ENCODE data around the gene NF2. TPM values are rescaled to one million over a fixed set of nuclear protein-coding genes. Genes with fewer than 3 reads are reported as not detected.

NF2 gene
- total RNA-seq, 1 donor from 2014 or later, result 29.2 TPM

GRCh38 chr22:29637181-29637580, 33.7 kb downstream of the NF2 start:
- Histone ChIP-seq H3K27ac (ENCODE audit: low read depth, low read length) (no peak overlapping the region), H3K9me3 (ENCODE audit: control insufficient read depth in 3 of 3, low read length in 3 of 3) (no peaks in the 10 kb centered on the region), H3K4me3 (ENCODE audit: low read length in 3 of 3) (no peak overlapping the region), H3K4me1 (ENCODE audit: control insufficient read depth in 3 of 3, insufficient read depth in 3 of 3, low read length in 3 of 3) (no peaks in the 10 kb centered on the region), H3K36me3 (ENCODE audit: control insufficient read depth in 3 of 3, insufficient read depth in 3 of 3, low read length in 3 of 3) (peaks cover 4 to 10% (median 9%) of the 10 kb centered on the region in 3 donors), H3K9ac (ENCODE audit: low read depth in 1 of 3, low read length in 3 of 3) (no peak overlapping the region), H3K27me3 (ENCODE audit: control insufficient read depth in 3 of 3, insufficient read depth in 3 of 3, low read length in 3 of 3) (no peaks in the 10 kb centered on the region)

GRCh38 chr22:29638678-29639077, 35.2 kb downstream of the NF2 start:
- no peak overlapping the region for H3K9ac ChIP-seq (ENCODE audit: low read depth in 1 of 3, low read length in 3 of 3)
- no peak overlapping the region for H3K4me3 ChIP-seq (ENCODE audit: low read length in 3 of 3)
- H3K27me3 ChIP-seq (ENCODE audit: control insufficient read depth in 3 of 3, insufficient read depth in 3 of 3, low read length in 3 of 3), result no peaks in the 10 kb centered on the region
- peaks cover 10 to 17% (median 13%) of the 10 kb centered on the region in 3 donors for H3K36me3 ChIP-seq (ENCODE audit: control insufficient read depth in 3 of 3, insufficient read depth in 3 of 3, low read length in 3 of 3)
- H3K4me1 ChIP-seq (ENCODE audit: control insufficient read depth in 3 of 3, insufficient read depth in 3 of 3, low read length in 3 of 3), result no peaks in the 10 kb centered on the region
- no peaks in the 10 kb centered on the region for H3K9me3 ChIP-seq (ENCODE audit: control insufficient read depth in 3 of 3, low read length in 3 of 3)
- H3K27ac ChIP-seq (ENCODE audit: low read depth, low read length), result no peak overlapping the region

- Histone ChIP-seq H3K27ac (ENCODE audit: low read depth, low read length) (no peak overlapping the region), H3K9me3 (ENCODE audit: control insufficient read depth in 3 of 3, low read length in 3 of 3) (no peaks in the 10 kb centered on the region), H3K4me3 (ENCODE audit: low read length in 3 of 3) (no peak overlapping the region), H3K27me3 (ENCODE audit: control insufficient read depth in 3 of 3, insufficient read depth in 3 of 3, low read length in 3 of 3) (no peaks in the 10 kb centered on the region), H3K36me3 (ENCODE audit: control insufficient read depth in 3 of 3, insufficient read depth in 3 of 3, low read length in 3 of 3) (peaks cover 10 to 17% (median 13%) of the 10 kb centered on the region in 3 donors), H3K9ac (ENCODE audit: low read depth in 1 of 3, low read length in 3 of 3) (no peak overlapping the region), H3K4me1 (ENCODE audit: control insufficient read depth in 3 of 3, insufficient read depth in 3 of 3, low read length in 3 of 3) (no peaks in the 10 kb centered on the region)
These were observed 35.7 kb downstream of the NF2 start for GRCh38 chr22:29639096-29639495.

- no peak overlapping the region for H3K9ac ChIP-seq (ENCODE audit: low read depth in 1 of 3, low read length in 3 of 3)
These were observed 37.7 kb downstream of the NF2 start for GRCh38 chr22:29641042-29641699.

GRCh38 chr22:29641700-29642330, 38.4 kb downstream of the NF2 start:
- Histone ChIP-seq H3K27ac (ENCODE audit: low read depth, low read length) (no peak overlapping the region), H3K4me1 (ENCODE audit: control insufficient read depth in 3 of 3, insufficient read depth in 3 of 3, low read length in 3 of 3) (no peaks in the 10 kb centered on the region), H3K4me3 (ENCODE audit: low read length in 3 of 3) (no peak overlapping the region), H3K36me3 (ENCODE audit: control insufficient read depth in 3 of 3, insufficient read depth in 3 of 3, low read length in 3 of 3) (peaks cover 10 to 17% (median 17%) of the 10 kb centered on the region in 3 donors), H3K27me3 (ENCODE audit: control insufficient read depth in 3 of 3, insufficient read depth in 3 of 3, low read length in 3 of 3) (no peaks in the 10 kb centered on the region), H3K9me3 (ENCODE audit: control insufficient read depth in 3 of 3, low read length in 3 of 3) (no peaks in the 10 kb centered on the region), H3K9ac (ENCODE audit: low read depth in 1 of 3, low read length in 3 of 3) (no peak overlapping the region)

More at GRCh38 chr22:29641042-29641699, 37.7 kb downstream of the NF2 start:
- Histone ChIP-seq H3K27ac (ENCODE audit: low read depth, low read length) (no peak overlapping the region), H3K27me3 (ENCODE audit: control insufficient read depth in 3 of 3, insufficient read depth in 3 of 3, low read length in 3 of 3) (no peaks in the 10 kb centered on the region), H3K4me1 (ENCODE audit: control insufficient read depth in 3 of 3, insufficient read depth in 3 of 3, low read length in 3 of 3) (no peaks in the 10 kb centered on the region), H3K9me3 (ENCODE audit: control insufficient read depth in 3 of 3, low read length in 3 of 3) (no peaks in the 10 kb centered on the region), H3K4me3 (ENCODE audit: low read length in 3 of 3) (no peak overlapping the region), H3K36me3 (ENCODE audit: control insufficient read depth in 3 of 3, insufficient read depth in 3 of 3, low read length in 3 of 3) (peaks cover 10 to 19% (median 17%) of the 10 kb centered on the region in 3 donors)

GRCh38 chr22:29642694-29643093, 39.3 kb downstream of the NF2 start:
- H3K36me3 ChIP-seq (ENCODE audit: control insufficient read depth in 3 of 3, insufficient read depth in 3 of 3, low read length in 3 of 3), result peaks cover 8 to 16% (median 16%) of the 10 kb centered on the region in 3 donors
- no peak overlapping the region for H3K4me3 ChIP-seq (ENCODE audit: low read length in 3 of 3)
- H3K9ac ChIP-seq (ENCODE audit: low read depth in 1 of 3, low read length in 3 of 3), result no peak overlapping the region
- no peaks in the 10 kb centered on the region for H3K9me3 ChIP-seq (ENCODE audit: control insufficient read depth in 3 of 3, low read length in 3 of 3)
- no peaks in the 10 kb centered on the region for H3K4me1 ChIP-seq (ENCODE audit: control insufficient read depth in 3 of 3, insufficient read depth in 3 of 3, low read length in 3 of 3)
- H3K27me3 ChIP-seq (ENCODE audit: control insufficient read depth in 3 of 3, insufficient read depth in 3 of 3, low read length in 3 of 3), result no peaks in the 10 kb centered on the region
- no peak overlapping the region for H3K27ac ChIP-seq (ENCODE audit: low read depth, low read length)

GRCh38 chr22:29647954-29648737, 44.7 kb downstream of the NF2 start:
- no peaks in the 10 kb centered on the region for H3K27me3 ChIP-seq (ENCODE audit: control insufficient read depth in 3 of 3, insufficient read depth in 3 of 3, low read length in 3 of 3)
- H3K4me3 ChIP-seq (ENCODE audit: low read length in 3 of 3), result no peak overlapping the region
- H3K27ac ChIP-seq (ENCODE audit: low read depth, low read length), result no peak overlapping the region
- H3K9ac ChIP-seq (ENCODE audit: low read depth in 1 of 3, low read length in 3 of 3), result no peak overlapping the region
- H3K36me3 ChIP-seq (ENCODE audit: control insufficient read depth in 3 of 3, insufficient read depth in 3 of 3, low read length in 3 of 3), result peaks cover 0 to 8% (median 6%) of the 10 kb centered on the region in 3 donors
- H3K4me1 ChIP-seq (ENCODE audit: control insufficient read depth in 3 of 3, insufficient read depth in 3 of 3, low read length in 3 of 3), result no peaks in the 10 kb centered on the region
- H3K9me3 ChIP-seq (ENCODE audit: control insufficient read depth in 3 of 3, low read length in 3 of 3), result no peaks in the 10 kb centered on the region

- Histone ChIP-seq H3K4me1 (ENCODE audit: control insufficient read depth in 3 of 3, insufficient read depth in 3 of 3, low read length in 3 of 3) (no peaks in the 10 kb centered on the region), H3K36me3 (ENCODE audit: control insufficient read depth in 3 of 3, insufficient read depth in 3 of 3, low read length in 3 of 3) (peaks cover 5 to 14% (median 10%) of the 10 kb centered on the region in 3 donors), H3K27ac (ENCODE audit: low read depth, low read length) (no peak overlapping the region), H3K9ac (ENCODE audit: low read depth in 1 of 3, low read length in 3 of 3) (no peak overlapping the region), H3K9me3 (ENCODE audit: control insufficient read depth in 3 of 3, low read length in 3 of 3) (no peaks in the 10 kb centered on the region), H3K27me3 (ENCODE audit: control insufficient read depth in 3 of 3, insufficient read depth in 3 of 3, low read length in 3 of 3) (no peaks in the 10 kb centered on the region), H3K4me3 (ENCODE audit: low read length in 3 of 3) (no peak overlapping the region)
These were observed 46.9 kb downstream of the NF2 start for GRCh38 chr22:29650370-29650769.

GRCh38 chr22:29651652-29652051, 48.2 kb downstream of the NF2 start:
- H3K9me3 ChIP-seq (ENCODE audit: control insufficient read depth in 3 of 3, low read length in 3 of 3), result no peaks in the 10 kb centered on the region
- H3K9ac ChIP-seq (ENCODE audit: low read depth in 1 of 3, low read length in 3 of 3), result no peak overlapping the region
- H3K4me3 ChIP-seq (ENCODE audit: low read length in 3 of 3), result no peak overlapping the region
- H3K27ac ChIP-seq (ENCODE audit: low read depth, low read length), result no peak overlapping the region
- H3K27me3 ChIP-seq (ENCODE audit: control insufficient read depth in 3 of 3, insufficient read depth in 3 of 3, low read length in 3 of 3), result no peaks in the 10 kb centered on the region
- H3K4me1 ChIP-seq (ENCODE audit: control insufficient read depth in 3 of 3, insufficient read depth in 3 of 3, low read length in 3 of 3), result no peaks in the 10 kb centered on the region
- H3K36me3 ChIP-seq (ENCODE audit: control insufficient read depth in 3 of 3, insufficient read depth in 3 of 3, low read length in 3 of 3), result peaks cover 5 to 14% (median 7%) of the 10 kb centered on the region in 3 donors

GRCh38 chr22:29654420-29654819, 51.0 kb downstream of the NF2 start:
- no peak overlapping the region for H3K9ac ChIP-seq (ENCODE audit: low read depth in 1 of 3, low read length in 3 of 3)
- H3K27me3 ChIP-seq (ENCODE audit: control insufficient read depth in 3 of 3, insufficient read depth in 3 of 3, low read length in 3 of 3), result no peaks in the 10 kb centered on the region
- no peaks in the 10 kb centered on the region for H3K9me3 ChIP-seq (ENCODE audit: control insufficient read depth in 3 of 3, low read length in 3 of 3)
- no peak overlapping the region for H3K27ac ChIP-seq (ENCODE audit: low read depth, low read length)
- no peak overlapping the region for H3K4me3 ChIP-seq (ENCODE audit: low read length in 3 of 3)
- H3K4me1 ChIP-seq (ENCODE audit: control insufficient read depth in 3 of 3, insufficient read depth in 3 of 3, low read length in 3 of 3), result peaks cover 0 to 7% (median 5%) of the 10 kb centered on the region in 3 donors
- H3K36me3 ChIP-seq (ENCODE audit: control insufficient read depth in 3 of 3, insufficient read depth in 3 of 3, low read length in 3 of 3), result peaks cover 4 to 19% (median 11%) of the 10 kb centered on the region in 3 donors
